IPS DF 19.7 (cell line): ENCODE results near the gene PHRF1.
"Not testable (repeated sequence)": the region's sequence is repeated elsewhere in the genome, so short reads cannot be mapped to it uniquely, and the experiment has no call there.

ENCODE experiments used
- DNase-seq: peaks from one replicate; pipeline ENCODE4 v3.0.0-alpha.2; 2013; ENCODE audit warnings: low read depth, low spot score

The PHRF1 gene

GRCh38 chr11:627308-627576 lies 51.0 kb downstream of the PHRF1 start:
- no peak for DNase-seq

DNA sequence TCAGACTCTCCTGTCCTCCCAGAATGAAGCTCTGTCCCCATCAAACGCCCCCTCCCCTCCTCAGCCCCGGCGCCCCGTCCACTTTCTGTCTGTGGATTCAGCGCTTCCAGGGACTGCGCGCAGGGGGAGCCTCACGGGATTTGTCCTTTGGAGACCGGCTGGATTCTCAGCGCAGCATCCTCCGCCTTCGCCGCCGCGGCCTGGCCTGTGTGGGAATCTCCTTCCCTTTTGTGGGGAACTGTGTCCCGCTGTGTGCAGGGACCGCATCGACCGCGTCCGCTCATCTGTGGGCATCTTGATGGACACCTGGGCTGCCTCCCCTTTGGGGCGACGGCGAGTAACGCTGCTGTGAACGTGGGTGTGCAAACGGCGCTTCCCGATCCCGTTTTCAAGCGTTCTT lies 51.8 kb downstream of the PHRF1 start:
- no peak for DNase-seq

DNA sequence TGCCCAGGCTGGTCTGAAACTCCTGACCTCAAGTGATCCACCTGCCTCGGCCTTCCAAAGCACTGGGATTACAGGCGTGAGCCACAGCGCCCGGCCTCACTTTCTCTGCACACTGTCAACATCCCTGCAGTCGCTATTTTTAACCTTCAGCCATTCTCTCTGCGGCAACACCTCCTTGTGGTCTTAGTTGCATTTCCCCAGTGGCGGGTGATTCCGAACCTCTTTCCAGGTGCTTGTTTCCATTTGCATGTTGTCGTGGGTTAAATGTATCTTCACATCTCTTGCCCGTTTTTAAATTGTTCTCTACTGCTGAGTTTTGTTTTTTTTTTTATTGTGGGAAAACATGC lies 52.9 kb downstream of the PHRF1 start:
- no peak for DNase-seq

DNA sequence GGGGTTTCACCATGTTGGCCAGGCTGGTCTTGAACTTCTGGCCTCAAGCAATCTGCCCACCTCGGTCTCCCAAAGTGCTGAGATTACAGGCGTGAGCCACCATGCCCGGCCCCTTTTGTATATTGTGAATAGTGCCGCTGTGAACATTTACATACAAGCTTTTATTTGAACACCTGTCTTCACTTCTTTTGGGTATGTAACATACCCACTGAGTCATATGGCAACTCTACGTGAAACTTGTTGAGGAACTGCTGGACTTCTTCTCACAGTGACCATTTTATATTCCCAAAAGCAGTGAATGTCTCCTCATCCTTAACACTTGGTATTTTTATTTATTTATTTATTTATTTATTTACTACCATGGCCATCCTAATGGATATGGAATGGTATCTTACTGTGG lies 54.6 kb downstream of the PHRF1 start:
- no peak for DNase-seq

GRCh38 chr11:635945-636510 lies 59.8 kb downstream of the PHRF1 start:
- no peak for DNase-seq

GRCh38 chr11:636511-637332 lies 60.5 kb downstream of the PHRF1 start, which contains the start of gene DRD4:
TSS of gene DRD4 (plus strand) at chr11:637269. CDS start at chr11:637305, 36 bp downstream.
- DNase-seq, result no peak

GRCh38 chr11:637333-637592 lies 61.0 kb downstream of the PHRF1 start:
- DNase-seq, result no peak

GRCh38 chr11:637593-638521 lies 61.6 kb downstream of the PHRF1 start:
- no peak for DNase-seq

DNA sequence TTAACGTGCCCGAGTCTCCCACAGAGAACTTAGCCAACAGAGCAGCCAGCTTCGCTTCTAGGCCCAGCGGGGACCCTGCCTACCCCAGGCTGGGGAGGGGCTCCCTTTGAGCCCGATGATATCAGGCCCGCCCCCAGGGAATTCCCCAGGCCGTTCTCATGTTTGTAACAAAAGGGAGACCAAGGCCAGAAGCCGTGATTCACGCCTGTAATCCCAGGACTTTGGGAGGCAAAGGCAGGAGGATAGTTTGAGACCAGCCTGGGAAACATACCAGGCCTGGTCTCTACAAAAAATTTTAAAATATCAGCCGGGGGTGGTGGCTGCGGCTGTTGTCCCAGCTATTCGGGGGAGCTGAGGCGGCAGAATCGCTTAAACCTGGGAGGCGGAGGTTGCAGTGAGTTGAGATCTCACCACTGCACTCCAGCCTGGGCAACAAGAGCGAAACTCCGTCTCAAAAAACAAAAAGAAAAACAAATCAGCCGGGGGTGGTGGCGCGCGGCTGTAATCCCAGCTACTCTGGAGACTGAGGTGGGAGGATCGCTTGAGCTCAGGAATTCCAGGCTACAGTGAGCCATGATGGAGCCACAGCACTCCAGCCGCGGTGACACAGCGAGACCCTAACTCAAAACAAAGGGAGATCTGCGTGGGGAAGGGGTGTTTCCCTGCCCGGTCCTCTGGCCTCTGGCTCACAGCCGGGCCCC lies 62.5 kb downstream of the PHRF1 start:
- DNase-seq, result no peak

DNA sequence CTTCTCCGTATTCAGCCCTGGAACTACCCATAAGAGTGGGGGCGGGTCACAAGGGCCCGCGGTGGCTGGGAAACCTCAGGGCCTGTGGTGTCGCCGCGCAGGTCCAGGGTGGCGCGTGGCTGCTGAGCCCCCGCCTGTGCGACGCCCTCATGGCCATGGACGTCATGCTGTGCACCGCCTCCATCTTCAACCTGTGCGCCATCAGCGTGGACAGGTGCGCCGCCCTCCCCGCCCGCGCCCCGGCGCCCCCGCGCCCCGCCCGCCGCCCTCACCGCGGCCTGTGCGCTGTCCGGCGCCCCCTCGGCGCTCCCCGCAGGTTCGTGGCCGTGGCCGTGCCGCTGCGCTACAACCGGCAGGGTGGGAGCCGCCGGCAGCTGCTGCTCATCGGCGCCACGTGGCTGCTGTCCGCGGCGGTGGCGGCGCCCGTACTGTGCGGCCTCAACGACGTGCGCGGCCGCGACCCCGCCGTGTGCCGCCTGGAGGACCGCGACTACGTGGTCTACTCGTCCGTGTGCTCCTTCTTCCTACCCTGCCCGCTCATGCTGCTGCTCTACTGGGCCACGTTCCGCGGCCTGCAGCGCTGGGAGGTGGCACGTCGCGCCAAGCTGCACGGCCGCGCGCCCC lies 63.2 kb downstream of the PHRF1 start:
- DNase-seq, result no peak

DNA sequence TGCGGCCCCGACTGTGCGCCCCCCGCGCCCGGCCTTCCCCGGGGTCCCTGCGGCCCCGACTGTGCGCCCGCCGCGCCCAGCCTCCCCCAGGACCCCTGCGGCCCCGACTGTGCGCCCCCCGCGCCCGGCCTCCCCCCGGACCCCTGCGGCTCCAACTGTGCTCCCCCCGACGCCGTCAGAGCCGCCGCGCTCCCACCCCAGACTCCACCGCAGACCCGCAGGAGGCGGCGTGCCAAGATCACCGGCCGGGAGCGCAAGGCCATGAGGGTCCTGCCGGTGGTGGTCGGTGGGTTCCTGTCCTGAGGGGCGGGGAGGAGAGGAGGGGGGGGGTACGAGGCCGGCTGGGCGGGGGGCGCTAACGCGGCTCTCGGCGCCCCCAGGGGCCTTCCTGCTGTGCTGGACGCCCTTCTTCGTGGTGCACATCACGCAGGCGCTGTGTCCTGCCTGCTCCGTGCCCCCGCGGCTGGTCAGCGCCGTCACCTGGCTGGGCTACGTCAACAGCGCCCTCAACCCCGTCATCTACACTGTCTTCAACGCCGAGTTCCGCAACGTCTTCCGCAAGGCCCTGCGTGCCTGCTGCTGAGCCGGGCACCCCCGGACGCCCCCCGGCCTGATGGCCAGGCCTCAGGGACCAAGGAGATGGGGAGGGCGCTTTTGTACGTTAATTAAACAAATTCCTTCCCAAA lies 63.9 kb downstream of the PHRF1 start:
- no peak for DNase-seq

- no peak for DNase-seq
These were observed 65.6 kb downstream of the PHRF1 start for GRCh38 chr11:641806-642370.

DNA sequence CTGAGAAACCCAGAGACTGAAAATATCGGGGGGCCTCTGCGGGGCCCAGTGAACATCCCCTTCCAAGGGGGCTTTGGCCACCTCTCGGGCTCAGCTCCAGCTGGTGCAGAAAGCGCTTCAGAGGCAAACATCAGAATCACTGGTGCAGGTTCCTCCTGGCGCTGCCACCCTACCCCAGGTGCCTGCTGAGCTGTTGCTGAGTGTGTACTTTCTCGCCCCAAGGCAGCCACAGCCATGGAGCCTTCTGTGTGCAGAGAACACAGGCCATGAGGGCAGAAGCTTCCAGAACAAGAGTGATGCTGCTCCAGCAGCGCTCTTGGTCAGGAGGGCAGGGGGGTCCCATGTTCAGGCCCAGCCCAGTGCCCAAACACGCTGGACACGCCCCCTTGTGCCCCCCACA lies 67.1 kb downstream of the PHRF1 start:
- no peak for DNase-seq

DNA sequence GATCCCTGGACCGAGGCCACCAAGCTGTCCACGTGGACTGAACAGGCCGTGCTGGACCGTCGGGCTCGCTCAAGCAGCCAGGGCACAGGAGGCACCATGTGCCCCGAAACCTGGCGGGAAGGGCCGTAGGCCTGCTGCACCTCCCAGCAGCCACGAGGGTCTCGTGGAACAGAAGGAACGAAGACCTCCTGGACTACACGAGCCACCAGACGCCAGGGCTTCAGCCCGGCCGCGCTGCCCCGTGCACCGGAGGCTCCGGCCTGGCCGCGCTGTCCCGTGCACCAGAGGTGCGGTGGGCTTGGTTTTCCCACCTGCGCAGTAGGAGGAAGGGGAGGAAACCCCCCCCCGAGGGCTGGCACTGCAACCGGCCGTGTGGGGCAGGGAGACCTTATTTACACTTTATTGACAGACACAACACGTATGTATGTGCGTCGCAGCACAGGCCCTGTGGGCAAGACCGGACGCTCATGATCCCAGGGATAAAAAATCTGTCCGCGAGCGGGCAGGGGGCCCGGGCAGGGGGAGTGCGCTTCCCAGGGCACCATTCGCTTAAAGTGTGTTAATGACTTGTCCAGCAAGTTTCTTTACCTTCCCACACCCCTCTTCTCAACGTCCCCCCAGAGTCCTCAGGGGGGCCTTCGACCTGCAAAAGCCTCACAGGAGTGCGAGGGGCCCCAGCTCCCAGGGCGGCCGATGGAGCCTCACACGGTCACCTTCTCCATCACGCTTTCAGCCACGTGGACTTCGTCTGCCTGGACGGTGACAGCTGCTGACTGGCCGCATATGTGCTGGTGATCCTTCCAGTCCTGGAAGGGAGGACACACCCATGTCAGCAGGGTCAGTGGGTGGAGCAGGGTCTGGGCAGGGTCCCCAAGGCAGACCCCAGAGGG lies 67.8 kb downstream of the PHRF1 start:
- DNase-seq, result no peak

GRCh38 chr11:645536-645935 lies 69.3 kb downstream of the PHRF1 start:
- DNase-seq, result no peak

GRCh38 chr11:646214-646613 lies 69.9 kb downstream of the PHRF1 start:
- DNase-seq, result no peak

DNA sequence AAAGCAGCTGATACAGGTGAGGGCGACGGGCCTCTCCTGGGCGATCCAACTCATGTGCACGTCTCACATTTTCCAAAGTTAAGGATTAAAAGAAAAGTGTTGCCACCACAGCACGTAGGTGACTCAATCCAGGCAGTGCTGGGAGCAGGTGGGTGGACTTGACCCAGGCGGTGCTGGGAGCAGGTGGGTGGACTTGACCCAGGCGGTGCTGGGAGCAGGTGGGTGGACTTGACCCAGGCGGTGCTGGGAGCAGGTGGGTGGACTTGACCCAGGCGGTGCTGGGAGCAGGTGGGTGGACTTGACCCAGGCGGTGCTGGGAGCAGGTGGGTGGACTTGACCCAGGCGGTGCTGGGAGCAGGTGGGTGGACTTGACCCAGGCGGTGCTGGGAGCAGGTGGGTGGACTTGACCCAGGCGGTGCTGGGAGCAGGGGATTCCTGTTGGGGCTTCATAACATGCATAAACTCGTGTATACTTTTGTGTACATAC lies 71.4 kb downstream of the PHRF1 start:
- not testable (repeated sequence) for DNase-seq

DNA sequence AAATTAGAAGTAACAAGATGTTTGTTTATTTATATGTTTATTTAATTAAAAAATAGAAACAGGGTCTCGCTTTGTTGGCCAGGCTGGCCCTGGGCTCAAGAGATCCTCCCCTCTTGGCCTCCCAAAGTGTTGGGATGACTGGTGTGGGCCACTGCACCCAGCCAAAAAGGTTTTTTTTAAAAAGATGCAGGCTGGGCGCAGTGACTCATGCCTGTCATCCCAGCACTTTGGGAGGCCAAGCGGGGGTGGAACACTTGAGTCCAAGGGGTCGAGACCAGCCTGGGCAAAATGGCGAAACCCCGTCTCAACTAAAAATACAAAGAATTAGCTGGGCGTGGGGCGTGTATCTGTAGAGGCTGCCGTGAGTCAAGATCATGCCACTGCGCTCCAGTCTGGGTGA lies 74.2 kb downstream of the PHRF1 start:
- DNase-seq, result no peak

- not testable (repeated sequence) for DNase-seq
These were observed 76.9 kb downstream of the PHRF1 start for GRCh38 chr11:653136-653535.

DNA sequence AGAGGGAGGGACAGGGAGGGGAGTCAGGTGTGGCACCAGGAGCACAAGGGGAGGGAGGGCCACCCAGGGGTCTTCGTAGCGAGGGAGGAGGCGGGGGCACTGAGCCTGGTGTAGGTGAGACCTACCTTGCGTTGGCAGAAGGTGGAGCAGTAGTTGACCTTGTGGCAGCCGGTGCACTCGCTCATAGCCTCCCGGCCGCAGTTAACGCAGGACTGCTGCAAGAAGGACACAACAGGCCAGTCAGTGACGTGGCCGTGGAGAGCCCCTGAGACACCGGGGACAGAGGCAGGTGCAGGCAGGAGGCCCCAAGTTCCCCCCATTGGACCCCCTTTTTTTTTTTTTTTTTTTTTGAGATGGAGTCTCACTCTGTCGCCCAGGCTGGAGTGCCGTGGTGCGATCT lies 77.6 kb downstream of the PHRF1 start:
- DNase-seq, result no peak
